GM12874 (cell line): ENCODE measurements around the gene TMPRSS11B.

Experiments used
- TF ChIP-seq, protein P1 (sequence below): IDR thresholded peaks from 2 replicates; pipeline ENCODE4 v1.5.1; 2011; ENCODE audit warnings: low read depth, mild to moderate bottlenecking, control low read depth, low read length, moderate library complexity; ENCODE audit not compliant: insufficient read depth

TMPRSS11B gene

DNA sequence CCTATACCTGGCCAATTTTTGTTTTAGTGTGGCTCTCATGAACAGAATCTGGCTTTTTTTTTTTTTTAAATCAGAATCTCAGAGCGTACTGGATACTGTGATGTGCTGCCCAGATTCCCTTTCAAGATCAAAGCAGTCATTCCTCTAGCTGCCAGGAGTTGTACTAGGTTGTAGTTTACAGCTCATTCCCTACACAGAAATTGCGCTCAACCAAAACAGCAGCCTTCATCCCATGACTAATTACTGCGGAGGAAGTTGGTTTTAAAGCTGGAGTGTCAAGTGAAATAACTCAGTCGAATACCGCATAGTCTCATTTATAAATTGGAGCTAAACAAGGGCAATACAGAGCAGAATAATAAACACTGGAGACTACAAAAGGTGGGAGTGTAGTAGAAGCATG lies 12.2 kb upstream of the TMPRSS11B start:
- TF ChIP-seq, protein P1, sequence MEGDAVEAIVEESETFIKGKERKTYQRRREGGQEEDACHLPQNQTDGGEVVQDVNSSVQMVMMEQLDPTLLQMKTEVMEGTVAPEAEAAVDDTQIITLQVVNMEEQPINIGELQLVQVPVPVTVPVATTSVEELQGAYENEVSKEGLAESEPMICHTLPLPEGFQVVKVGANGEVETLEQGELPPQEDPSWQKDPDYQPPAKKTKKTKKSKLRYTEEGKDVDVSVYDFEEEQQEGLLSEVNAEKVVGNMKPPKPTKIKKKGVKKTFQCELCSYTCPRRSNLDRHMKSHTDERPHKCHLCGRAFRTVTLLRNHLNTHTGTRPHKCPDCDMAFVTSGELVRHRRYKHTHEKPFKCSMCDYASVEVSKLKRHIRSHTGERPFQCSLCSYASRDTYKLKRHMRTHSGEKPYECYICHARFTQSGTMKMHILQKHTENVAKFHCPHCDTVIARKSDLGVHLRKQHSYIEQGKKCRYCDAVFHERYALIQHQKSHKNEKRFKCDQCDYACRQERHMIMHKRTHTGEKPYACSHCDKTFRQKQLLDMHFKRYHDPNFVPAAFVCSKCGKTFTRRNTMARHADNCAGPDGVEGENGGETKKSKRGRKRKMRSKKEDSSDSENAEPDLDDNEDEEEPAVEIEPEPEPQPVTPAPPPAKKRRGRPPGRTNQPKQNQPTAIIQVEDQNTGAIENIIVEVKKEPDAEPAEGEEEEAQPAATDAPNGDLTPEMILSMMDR = no peak

DNA sequence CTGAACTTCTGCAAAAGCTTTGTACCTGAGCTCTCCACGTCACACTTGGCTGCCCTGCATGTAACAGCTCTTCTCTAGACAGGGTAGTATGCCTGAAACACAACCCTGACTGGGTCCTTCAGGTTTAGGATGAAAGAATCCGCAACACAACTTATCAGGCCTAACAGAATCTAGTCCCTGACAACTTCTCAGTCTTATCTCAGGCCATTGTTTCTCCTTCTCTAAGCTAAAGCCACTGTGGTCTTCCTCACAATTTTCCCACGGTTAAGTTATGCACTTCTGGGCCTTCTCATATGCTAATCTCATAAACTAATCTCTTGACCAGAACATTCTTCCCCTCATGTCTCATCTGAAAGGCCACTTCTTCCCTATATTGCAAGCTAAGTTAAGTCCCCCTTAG lies 10.8 kb upstream of the TMPRSS11B start:
- TF ChIP-seq, protein P1 = no peak

DNA sequence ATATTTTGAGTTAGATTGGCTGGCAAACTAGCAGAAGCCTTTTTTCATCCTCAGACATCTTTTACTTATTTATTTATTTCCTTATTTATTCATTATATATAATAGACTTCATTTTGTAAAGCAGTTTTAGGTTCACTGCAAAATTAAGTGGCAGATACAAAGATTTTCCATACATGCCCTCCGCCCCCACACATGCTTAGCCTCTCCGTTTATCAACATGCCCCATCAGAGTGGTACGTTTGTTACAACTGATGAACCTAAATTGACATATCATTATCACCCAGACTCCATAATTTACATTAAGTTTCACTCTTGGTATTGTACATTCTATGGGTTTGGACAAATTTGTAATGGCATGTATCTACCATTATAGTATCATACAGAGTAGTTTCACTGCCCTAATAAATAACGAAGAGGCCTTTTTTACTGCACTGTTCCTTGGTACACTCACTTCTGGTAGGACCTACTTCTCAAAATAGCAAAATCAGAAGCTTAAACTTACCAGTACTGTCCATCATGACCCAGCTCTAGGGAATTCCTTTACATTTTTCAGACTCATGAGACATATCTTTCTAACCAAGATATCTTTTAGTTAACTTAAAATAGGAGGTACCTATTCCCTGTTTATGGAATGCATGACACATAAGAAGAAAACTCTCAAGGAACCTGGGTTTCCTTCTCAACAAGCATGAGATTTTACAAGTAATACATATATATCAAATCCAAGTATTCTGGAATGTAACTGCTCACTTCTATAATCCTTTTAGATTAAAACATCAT lies 4.8 kb upstream of the TMPRSS11B start:
- TF ChIP-seq, protein P1 = no peak

DNA sequence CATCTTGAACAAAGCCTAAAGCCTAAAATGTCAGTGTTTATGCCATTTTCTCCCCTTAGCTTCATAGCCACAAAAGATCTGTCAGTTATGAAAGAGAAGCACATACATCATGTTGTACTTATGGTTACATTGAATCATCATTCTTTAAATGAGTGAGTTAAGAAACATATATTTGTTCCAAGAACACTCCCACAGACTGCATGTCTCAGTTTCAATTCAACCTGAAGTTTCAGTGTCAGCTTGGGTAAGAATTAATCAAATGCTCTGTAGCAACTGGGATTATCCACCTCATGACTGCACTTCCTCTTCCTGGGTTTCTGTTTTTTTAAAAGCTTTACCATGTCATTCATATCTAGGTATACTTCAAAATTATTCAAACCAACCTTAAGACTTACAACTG lies 3.9 kb upstream of the TMPRSS11B start:
- TF ChIP-seq, protein P1 = no peak

DNA sequence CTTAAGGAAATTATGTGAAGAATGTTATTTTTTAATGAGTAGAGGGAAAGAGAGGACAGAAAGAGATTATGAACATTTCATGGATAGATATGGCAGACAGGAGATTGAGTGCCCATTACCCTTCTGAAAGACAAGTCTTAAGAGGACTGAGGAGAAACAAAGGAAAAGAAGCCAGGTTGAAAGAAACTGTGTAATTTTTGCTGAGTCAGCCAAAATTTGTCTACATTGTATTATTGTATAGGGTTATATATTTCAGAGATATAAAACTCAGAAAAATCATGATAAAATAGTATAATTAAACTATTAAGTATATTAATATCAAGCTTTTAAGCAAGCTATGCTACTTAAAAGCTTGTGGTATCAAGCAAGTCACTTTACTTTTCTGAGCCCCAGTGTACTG lies 4.9 kb downstream of the TMPRSS11B start:
- TF ChIP-seq, protein P1 = no peak

DNA sequence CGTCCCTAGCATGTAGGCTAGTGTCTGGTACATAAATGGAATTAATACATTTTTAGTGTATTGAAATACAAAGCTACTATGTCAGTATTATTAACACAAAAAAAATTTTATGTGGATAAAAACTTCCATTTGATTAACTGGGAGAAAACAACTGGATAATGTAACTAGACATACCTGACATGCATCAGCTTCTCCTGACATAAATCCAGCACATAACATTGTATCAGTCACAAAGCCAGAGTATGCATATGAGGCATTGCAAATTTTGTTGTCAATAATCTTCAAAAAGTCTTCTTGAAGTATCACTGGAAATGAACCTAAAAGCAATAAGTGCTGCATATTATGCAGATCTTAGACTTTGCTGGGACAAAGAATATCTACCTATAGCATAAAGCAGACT lies 16.9 kb downstream of the TMPRSS11B start:
- TF ChIP-seq, protein P1 = no peak

DNA sequence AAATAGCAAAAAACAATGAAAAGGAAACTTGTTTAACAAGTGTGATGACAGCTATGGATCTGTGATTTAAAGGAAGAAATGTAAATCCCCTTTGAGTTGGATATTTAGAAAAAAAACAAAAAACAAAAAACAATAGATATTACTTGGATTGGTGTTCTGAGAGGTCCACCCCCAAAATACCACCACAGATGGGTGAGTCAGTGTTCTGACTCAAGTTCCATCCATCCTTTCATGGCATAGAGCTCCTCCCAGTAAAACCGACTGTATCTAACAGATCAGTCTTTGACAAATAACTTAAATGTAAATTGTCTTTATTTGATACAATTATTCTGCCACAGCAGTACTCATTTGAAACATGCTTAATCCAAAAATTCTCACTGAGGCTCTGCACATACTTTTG lies 27.4 kb downstream of the TMPRSS11B start:
- TF ChIP-seq, protein P1 = no peak
